H1 (cell line): ENCODE measurements around the gene ZNF609. TPM values are rescaled to one million over a fixed set of nuclear protein-coding genes. Genes with fewer than 3 reads are reported as not detected.

Source experiments
- CTCF ChIA-PET: fragments of 300-600 bp; sonication (Branson Sonifier 250); formaldehyde crosslinking; loops from one replicate; lab custom pipeline; 2021; ENCODE audit not compliant: partially characterized antibody; lab: Charles Lee
- POLR2A ChIA-PET: fragments of 300-600 bp; sonication (Branson Sonifier 250); formaldehyde crosslinking; loops from one replicate; lab custom pipeline; 2021; ENCODE audit warnings: inconsistent platforms; ENCODE audit not compliant: partially characterized antibody; lab: Charles Lee
- DNase-seq, 2 experiments: peaks; one replicate each; pipeline versions ENCODE4 v3.0.0 to v3.0.0-alpha.2; 2010 to 2022; ENCODE audit warnings: low spot score in 2 of 2, low read depth in 1 of 2, mixed read lengths in 1 of 2
- FAIRE-seq: peaks from 2 replicates; lab custom pipeline; 2011; peaks lifted over from hg19 to GRCh38; lab: Jason Lieb, UNC
- H2AFZ ChIP-seq: 2 replicates; pipeline ENCODE4 v1.8.1; 2012; ENCODE audit warnings: low read length, inconsistent platforms
- H2AK5ac ChIP-seq: 2 replicates; pipeline ENCODE4 v1.6.1; 2013; ENCODE audit warnings: low read depth, low read length
- H2BK120ac ChIP-seq: replicated peaks from 2 replicates; pipeline ENCODE3; 2013; ENCODE audit warnings: low read depth, low read length, inconsistent platforms
- H2BK12ac ChIP-seq: 2 replicates; pipeline ENCODE4 v1.6.1; 2013; ENCODE audit warnings: low read depth, low read length
- H2BK15ac ChIP-seq: 2 replicates; pipeline ENCODE4 v1.6.1; 2013; ENCODE audit warnings: low read length
- H2BK20ac ChIP-seq: 2 replicates; pipeline ENCODE4 v1.6.1; 2013; ENCODE audit warnings: low read length
- H2BK5ac ChIP-seq: 2 replicates; pipeline ENCODE4 v1.6.1; 2013; ENCODE audit warnings: low read depth, low read length
- H3K14ac ChIP-seq: 2 replicates; pipeline ENCODE4 v1.6.1; 2013; ENCODE audit warnings: inconsistent platforms; ENCODE audit not compliant: insufficient read length
- H3K18ac ChIP-seq: 2 replicates; pipeline ENCODE4 v1.6.1; 2013; ENCODE audit warnings: low read length; ENCODE audit errors: extremely low read depth
- H3K23ac ChIP-seq: 2 replicates; pipeline ENCODE4 v1.6.1; 2013; ENCODE audit warnings: inconsistent platforms; ENCODE audit not compliant: insufficient read length
- H3K23me2 ChIP-seq: 2 replicates; pipeline ENCODE4 v1.6.1; 2013; ENCODE audit warnings: low read depth, low read length
- H3K27ac ChIP-seq: 2 replicates; pipeline ENCODE4 v1.6.1; 2011; ENCODE audit warnings: low read depth, low read length, inconsistent platforms
- H3K27me3 ChIP-seq, 4 experiments: replicated peaks in 1 of 4; 1 replicate in 1 of 4; 2 replicates in 3 of 4; pipeline versions ENCODE4 v1.6.1 to v1.8.1; 2011 to 2013; ENCODE audit warnings: low read length in 3 of 4, mild to moderate bottlenecking in 3 of 4, inconsistent platforms in 2 of 4, mixed read lengths in 2 of 4, moderate library complexity in 1 of 4; ENCODE audit not compliant: control insufficient read depth in 3 of 4, insufficient read depth in 3 of 4; ENCODE audit errors: extremely low read depth in 1 of 4
- H3K36me3 ChIP-seq, 4 experiments: 2 replicates each; pipeline versions ENCODE4 v1.6.1 to v1.8.1; 2011 to 2013; ENCODE audit warnings: mild to moderate bottlenecking in 4 of 4, low read length in 3 of 4, moderate library complexity in 2 of 4, control low read depth in 1 of 4, inconsistent platforms in 1 of 4; ENCODE audit not compliant: insufficient read depth in 4 of 4, control insufficient read depth in 2 of 4
- H3K4ac ChIP-seq: replicated peaks from 2 replicates; pipeline ENCODE3; 2013; ENCODE audit warnings: low read length, low read depth, mixed read lengths, inconsistent platforms; ENCODE audit not compliant: insufficient read length
- H3K4me1 ChIP-seq, 4 experiments: replicated peaks in 1 of 4; 1 replicate in 1 of 4; 2 replicates in 3 of 4; pipeline versions ENCODE4 v1.6.1 to v1.8.1; 2011 to 2013; ENCODE audit warnings: low read length in 3 of 4, inconsistent platforms in 2 of 4, mixed read lengths in 1 of 4; ENCODE audit not compliant: insufficient read depth in 4 of 4, control insufficient read depth in 3 of 4
- H3K4me2 ChIP-seq, 2 experiments: 2 replicates each; pipeline versions ENCODE4 v1.6.1 to v1.8.1; 2011 to 2013; ENCODE audit warnings: low read depth in 2 of 2, low read length in 2 of 2, control low read depth in 1 of 2, inconsistent platforms in 1 of 2, mild to moderate bottlenecking in 1 of 2; ENCODE audit not compliant: insufficient read depth in 1 of 2
- H3K4me3 ChIP-seq, 4 experiments: fragments of 200-600, 300-600 bp in 1 of 4; sonication (generic), shearing (Covaris generic), sonication (Bioruptor Twin) in 1 of 4; 2 replicates each; pipeline versions ENCODE4 v1.5.1 to v1.8.1; 2011 to 2016; ENCODE audit warnings: low read length in 4 of 4, low read depth in 3 of 4, control low read depth in 2 of 4, inconsistent platforms in 2 of 4, mild to moderate bottlenecking in 2 of 4, mixed read lengths in 1 of 4, moderate library complexity in 1 of 4; ENCODE audit not compliant: insufficient read depth in 2 of 4; ENCODE audit errors: extremely low read depth in 1 of 4
- H3K56ac ChIP-seq: replicated peaks from 2 replicates; pipeline ENCODE3; 2013; ENCODE audit warnings: low read depth, mild to moderate bottlenecking, mixed read lengths, low read length, inconsistent platforms; ENCODE audit not compliant: insufficient read length
- H3K79me1 ChIP-seq: 2 replicates; pipeline ENCODE4 v1.6.1; 2013; ENCODE audit warnings: low read depth, low read length, control low read depth
- H3K79me2 ChIP-seq, 2 experiments: 2 replicates each; pipeline versions ENCODE4 v1.6.1 to v1.8.1; 2012 to 2013; ENCODE audit warnings: low read length in 2 of 2, mild to moderate bottlenecking in 2 of 2, inconsistent platforms in 1 of 2; ENCODE audit not compliant: insufficient read depth in 2 of 2, control insufficient read depth in 1 of 2
- H3K9ac ChIP-seq, 4 experiments: replicated peaks in 1 of 4; 1 replicate in 1 of 4; 2 replicates in 3 of 4; pipeline versions ENCODE4 v1.6.1 to v1.8.1; 2011 to 2013; ENCODE audit warnings: low read depth in 3 of 4, low read length in 3 of 4, control low read depth in 2 of 4, mild to moderate bottlenecking in 2 of 4, moderate library complexity in 2 of 4, inconsistent platforms in 1 of 4; ENCODE audit errors: extremely low read depth in 1 of 4
- H3K9me3 ChIP-seq, 2 experiments: 2 replicates each; pipeline versions ENCODE4 v1.6.1 to v1.8.1; 2012 to 2013; ENCODE audit warnings: mild to moderate bottlenecking in 2 of 2, moderate library complexity in 2 of 2, control low read depth in 1 of 2, inconsistent platforms in 1 of 2, low read depth in 1 of 2, low read length in 1 of 2, mixed read lengths in 1 of 2; ENCODE audit not compliant: insufficient read depth in 2 of 2
- H4K20me1 ChIP-seq, 2 experiments: replicated peaks in 1 of 2; 2 replicates each; pipeline versions ENCODE3 to v1.8.1; 2011 to 2013; ENCODE audit warnings: inconsistent platforms in 2 of 2, low read length in 2 of 2, mild to moderate bottlenecking in 1 of 2; ENCODE audit not compliant: insufficient read depth in 2 of 2, control insufficient read depth in 1 of 2
- H4K5ac ChIP-seq: 2 replicates; pipeline ENCODE4 v1.6.1; 2013; ENCODE audit warnings: low read length, low read depth, mixed read lengths, inconsistent platforms; ENCODE audit not compliant: insufficient read length
- H4K8ac ChIP-seq: 2 replicates; pipeline ENCODE4 v1.8.0; 2013; ENCODE audit warnings: mild to moderate bottlenecking, moderate library complexity, low read length, inconsistent platforms; ENCODE audit not compliant: insufficient read depth; ENCODE audit errors: extremely low read depth
- H4K91ac ChIP-seq: replicated peaks from 2 replicates; pipeline ENCODE3; 2013; ENCODE audit warnings: low read length, mixed read lengths, inconsistent platforms; ENCODE audit not compliant: insufficient read length
- BCL11A ChIP-seq, 2 experiments: IDR thresholded peaks; one replicate each; pipeline ENCODE4 v1.6.1; 2011; ENCODE audit warnings: low read depth in 2 of 2, low read length in 2 of 2, mild to moderate bottlenecking in 2 of 2
- CBX8 ChIP-seq: fragments of 300-800, 300-1000 bp; sonication (generic); IDR thresholded peaks from 2 replicates; pipeline ENCODE4 v1.7.1; 2016; ENCODE audit warnings: low read depth, low read length, borderline replicate concordance
- HDAC6 ChIP-seq: IDR thresholded peaks from one replicate; pipeline ENCODE4 v1.7.1; 2012; ENCODE audit warnings: low read depth, mild to moderate bottlenecking, inconsistent platforms, low read length, moderate library complexity
- RAD21 ChIP-seq, 2 experiments: IDR thresholded peaks in 1 of 2; conservative IDR thresholded peaks in 1 of 2; 2 replicates each; pipeline ENCODE4 v1.6.1; 2011; ENCODE audit warnings: low read depth in 2 of 2, low read length in 2 of 2, improper control_type of control experiment in 1 of 2, inconsistent platforms in 1 of 2, mild to moderate bottlenecking in 1 of 2, moderate library complexity in 1 of 2
- RBBP5 ChIP-seq: IDR thresholded peaks from 2 replicates; pipeline ENCODE4 v1.7.1; 2012; ENCODE audit warnings: low read depth, mild to moderate bottlenecking, inconsistent platforms, low read length, moderate library complexity, borderline replicate concordance
- RXRA ChIP-seq: IDR thresholded peaks from 2 replicates; pipeline ENCODE4 v1.6.1; 2011; ENCODE audit warnings: low read depth, mild to moderate bottlenecking, low read length, moderate library complexity; ENCODE audit not compliant: insufficient read depth
- SUZ12 ChIP-seq: fragments of 200-600 bp; sonication (generic); IDR thresholded peaks from 2 replicates; pipeline ENCODE4 v1.6.1; 2012; ENCODE audit warnings: mild to moderate bottlenecking, inconsistent platforms, low read length, moderate library complexity, mixed read lengths
- TAF7 ChIP-seq: optimal IDR thresholded peaks from 2 replicates; pipeline ENCODE3; 2011; ENCODE audit warnings: low read depth, mild to moderate bottlenecking, inconsistent platforms, low read length, moderate library complexity, borderline replicate concordance
- WGBS, 2 experiments: shearing (Covaris generic) in 1 of 2; methylation state at CpG; one replicate each; pipeline versions ENCODE4 v1.1.6 to v1.1.7; 2013 to 2015; ENCODE audit warnings: low lambda C conversion rate in 2 of 2, mixed read lengths in 2 of 2, inconsistent platforms in 1 of 2, low coverage in 1 of 2, missing lambda C conversion rate in 1 of 2; ENCODE audit not compliant: insufficient replicate concordance in 2 of 2, insufficient coverage in 1 of 2, insufficient read length in 1 of 2; ENCODE audit errors: extremely low coverage in 1 of 2, missing lambda C conversion rate in 1 of 2; 5-methylcytosine and 5-hydroxymethylcytosine counted together
- polyA plus RNA-seq, 7 experiments: library from polyadenylated mRNA; depleted of rRNA in 3 of 7; stranded (reverse) in 5 of 7; unstranded in 2 of 7; fragments of >200 nt in 5 of 7; fragments of 200-250 nt in 2 of 7; gene quantifications; 1 replicate in 5 of 7; 2 replicates in 1 of 7; 4 replicates in 1 of 7; pipeline versions ENCODE4 v1.2.1 to v1.2.3, GENCODE V29; 2011 to 2013; ENCODE audit warnings: missing spikeins in 2 of 7, mixed read lengths in 2 of 7
- total RNA-seq: library from RNA; stranded (reverse); fragmentation: NEBNext Ultra II Directional; extraction: Animal tissue kit (Norgen Biotek cat#: 25700); gene quantifications from 2 replicates; pipeline ENCODE4 v1.2.1, GENCODE V29; 2021
- TF ChIP-seq, protein P1 (sequence below): IDR thresholded peaks from 2 replicates; pipeline ENCODE4 v1.6.1; 2011; ENCODE audit warnings: low read depth, mild to moderate bottlenecking, low read length; ENCODE audit not compliant: insufficient read depth

Gene ZNF609
- total and polyA plus RNA-seq, 2 of the 8 experiments (the other 6 are each of a cell fraction or from before 2014, with no cell fraction given) = 15.5 to 47.8 TPM

DNA sequence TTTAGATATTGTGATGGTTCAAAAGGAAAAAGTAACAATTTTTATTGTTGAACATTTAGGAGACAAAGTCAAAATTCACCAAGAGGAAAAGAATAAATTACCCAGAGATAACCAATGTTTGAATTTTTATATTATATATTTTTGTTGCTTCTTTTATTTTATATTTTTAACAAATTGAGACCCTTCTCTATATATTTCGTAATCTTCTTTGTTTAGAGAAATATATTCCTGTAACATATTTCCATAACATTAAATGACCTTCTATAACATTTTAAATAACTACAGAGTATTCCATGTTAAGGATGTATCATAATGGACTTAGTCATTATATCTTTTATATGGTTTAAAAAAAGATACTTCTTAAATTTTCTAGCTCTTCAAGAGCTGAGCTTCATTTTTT is 187.0 kb downstream of the ZNF609 start:
- no peaks in the 10 kb centered on the region for H3K9me3 ChIP-seq
- H3K23me2 ChIP-seq = no peaks in the 10 kb centered on the region
- 92% methylated on average over 1 of the region's 1 CpG; no CpG with 5 or more reads in 1 of the 2 experiments for WGBS, 2 experiments
- H3K18ac ChIP-seq = no peak overlapping the region
- H2BK120ac ChIP-seq = no peak overlapping the region
- no peak overlapping the region for H4K5ac ChIP-seq
- no peak overlapping the region for H3K27ac ChIP-seq
- H3K4me1 ChIP-seq = peaks cover 3 to 5% (median 3%) of the 10 kb centered on the region in 4 experiments; a peak in 4 of 7 replicates
- H3K4ac ChIP-seq = no peak overlapping the region
- H2BK12ac ChIP-seq = no peak overlapping the region
- no peak overlapping the region for H3K56ac ChIP-seq
- no peak overlapping the region for H2BK20ac ChIP-seq
- CTCF ChIA-PET = interaction anchor here (1.0 to 1.4 kb wide), 2 partner anchors 11 to 350 kb away, joined by 3 to 4 read pairs; no protein-coding TSS in a partner anchor
- FAIRE-seq = no peak
- no peak overlapping the region for H2AK5ac ChIP-seq
- no peak overlapping the region for H3K4me2 ChIP-seq
- peaks cover 0 to 6% of the 10 kb centered on the region in 2 experiments; a peak in 1 of 4 replicates for H3K79me2 ChIP-seq
- H4K20me1 ChIP-seq = peaks cover 0 to 2% of the 10 kb centered on the region in 2 experiments
- H2BK5ac ChIP-seq = no peak overlapping the region
- no peak overlapping the region for H3K9ac ChIP-seq
- no peak overlapping the region for H4K91ac ChIP-seq
- no peak overlapping the region for H3K4me3 ChIP-seq
- H2BK15ac ChIP-seq = no peak overlapping the region
- no peak overlapping the region for H3K14ac ChIP-seq
- no peak for DNase-seq
- POLR2A ChIA-PET = interaction anchor here (0.8 kb wide), 1 partner anchor 13 kb away, joined by 5 read pairs; no protein-coding TSS in a partner anchor
- H3K23ac ChIP-seq = no peak overlapping the region
- H3K27me3 ChIP-seq = no peaks in the 10 kb centered on the region
- no peak overlapping the region for H2AFZ ChIP-seq
- H3K36me3 ChIP-seq = no peaks in the 10 kb centered on the region
- H4K8ac ChIP-seq = no peak overlapping the region
- H3K79me1 ChIP-seq = no peaks in the 10 kb centered on the region; the same call in 1 of the 2 replicates
- TF ChIP-seq RAD21 (IDR thresholded peaks at IDR 0.05 in 1 of 2, conservative IDR thresholded peaks at IDR 0.05 in 1 of 2; ENCODE audit: low read depth in 2 of 2, low read length in 2 of 2) (no peak), CBX8 (no peak), TAF7 (no peak), SUZ12 (no peak), BCL11A (IDR thresholded peaks at IDR 0.05; ENCODE audit: low read depth in 2 of 2, low read length in 2 of 2) (no peak), RBBP5 (no peak), HDAC6 (no peak), RXRA (no peak)
- TF ChIP-seq, protein P1, sequence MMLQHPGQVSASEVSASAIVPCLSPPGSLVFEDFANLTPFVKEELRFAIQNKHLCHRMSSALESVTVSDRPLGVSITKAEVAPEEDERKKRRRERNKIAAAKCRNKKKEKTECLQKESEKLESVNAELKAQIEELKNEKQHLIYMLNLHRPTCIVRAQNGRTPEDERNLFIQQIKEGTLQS = no peak
